Adrenal gland (tissue), 12 donors: ENCODE results near the gene SLC9A9. TPM values are rescaled to one million over a fixed set of nuclear protein-coding genes. Genes with fewer than 3 reads are reported as not detected.

Source experiments
- DNase-seq, 7 donors: peaks; one replicate each; pipeline ENCODE4 v3.0.0-alpha.2; 2019 to 2020
- H3K27ac ChIP-seq, 5 donors: fragments of 200-600 bp; sonication (generic) in 4 of 5; 1 replicate in 3 of 5; 2 replicates in 2 of 5; pipeline versions ENCODE4 v1.5.1 to v1.8.0; 2016 to 2020; ENCODE audit warnings: mild to moderate bottlenecking in 1 of 5
- H3K27me3 ChIP-seq: fragments of 200-600 bp; 2 replicates; pipeline ENCODE4 v1.8.0; 2021
- H3K36me3 ChIP-seq, 2 donors: fragments of 200-600 bp; replicated peaks in 1 of 2; 1 replicate in 1 of 2; 2 replicates in 1 of 2; pipeline versions ENCODE4 v1.5.1 to v1.8.0; 2018 to 2022
- H3K4me1 ChIP-seq, 2 donors: fragments of 200-600 bp; replicated peaks in 1 of 2; 1 replicate in 1 of 2; 2 replicates in 1 of 2; pipeline versions ENCODE4 v1.5.1 to v1.8.0; 2018 to 2021
- H3K4me3 ChIP-seq, 4 donors: fragments of 200-600 bp; sonication (generic) in 3 of 4; one replicate each; pipeline ENCODE4 v1.5.1; 2016 to 2018
- H3K9me3 ChIP-seq, 3 donors: fragments of 200-600 bp; sonication (generic) in 1 of 3; replicated peaks in 1 of 3; 1 replicate in 2 of 3; 2 replicates in 1 of 3; pipeline versions ENCODE4 v1.5.1 to v1.8.0; 2016 to 2021
- POLR2A ChIP-seq, 2 donors: fragments of 450-650 bp; IDR thresholded peaks; one replicate each; pipeline ENCODE4 v1.6.1; 2017; ENCODE audit warnings: antibody characterized with exemption in 2 of 2, mild to moderate bottlenecking in 2 of 2, moderate library complexity in 1 of 2
- WGBS, 4 donors: extraction: QIAGEN DNeasy Blood & Tissue Kit in 2 of 4; methylation state at CpG; one replicate each; pipeline versions ENCODE4 v1.1.5 to v1.1.7; 2013 to 2017; 5-methylcytosine and 5-hydroxymethylcytosine counted together
- intact Hi-C, 2 donors: fragments of 100-400 bp; cut with DNase I; formaldehyde crosslinking; loops; one replicate each; pipeline versions ENCODE4 v1.14.1 to v1.15.0; 2022 to 2023
- polyA plus RNA-seq, 3 donors: library from polyadenylated mRNA; stranded (reverse); fragments of 200-250 nt in 2 of 3; fragments of 350-450 nt in 1 of 3; fragmentation: Illumina TruSeq in 1 of 3; extraction: RNeasy Lipid Tissue Mini Kit (QIAGEN cat#74804) in 1 of 3; gene quantifications; one replicate each; pipeline ENCODE4 v1.2.3, GENCODE V29; 2013 to 2014
- total RNA-seq, 9 donors: library from RNA; depleted of rRNA in 4 of 9; stranded (reverse); fragments of >200 nt in 4 of 9; fragments of 120-200 nt in 1 of 9; fragmentation: NEBNext Ultra II Directional in 1 of 9; extraction: Animal tissue kit (Norgen Biotek cat#: 25700) in 1 of 9; gene quantifications; one replicate each; pipeline versions ENCODE4 v1.1.0 to v1.2.4, GENCODE V29; 2013 to 2023
- TF ChIP-seq, protein P1 (sequence below), 6 experiments: fragments of 450-650 bp in 4 of 6; fragments of 200-600 bp in 2 of 6; sonication (generic) in 1 of 6; IDR thresholded peaks; 1 replicate in 5 of 6; 2 replicates in 1 of 6; pipeline versions ENCODE4 v1.5.1 to v1.8.0; 2016 to 2021; ENCODE audit warnings: antibody characterized with exemption in 6 of 6, mild to moderate bottlenecking in 2 of 6, moderate library complexity in 1 of 6
- donor health status: healthy with polysubstance abuse.
- donor health status: Bipolar disorder and iron deficiency.
- donor health status: DM: yes; HTN: yes; CAD: no.
- donor health status: DM: no; HTN: no; CAD: no.
- donor health status: DM: no; HTN: no; CAD: no.
- donor health status: DM: yes; HTN: yes; CAD: no.

SLC9A9 gene
- total and polyA plus RNA-seq, 12 donors = 4.2 to 23.7 (median 13.5) TPM

DNA sequence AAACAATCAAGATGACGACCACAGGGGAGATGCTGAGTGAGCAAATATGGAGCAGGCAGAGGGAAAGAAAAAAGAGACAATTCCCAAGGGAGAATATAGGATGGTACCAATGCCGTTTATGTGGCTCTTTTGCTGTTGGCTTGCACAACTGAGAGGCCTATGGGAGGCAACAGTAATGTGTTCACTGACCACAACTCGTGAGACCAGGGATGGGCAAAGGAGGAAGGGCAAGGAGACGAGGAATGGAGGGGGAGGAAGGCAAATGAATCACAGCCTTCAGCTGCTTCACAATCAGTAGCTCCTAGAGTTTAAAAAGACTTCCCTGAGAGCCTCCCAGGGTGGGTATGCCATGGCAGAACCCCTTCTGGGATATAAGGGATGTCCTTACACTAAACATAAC is 131.5 kb downstream of the SLC9A9 start:
- WGBS, 4 donors = 70 to 92% (median 82%) methylated on average over 4 of the region's 4 CpGs
- intact Hi-C loops = no loop called here
- Histone ChIP-seq H3K4me1 (no peaks in the 10 kb centered on the region), H3K27me3 (no peaks in the 10 kb centered on the region), H3K9me3 (no peaks in the 10 kb centered on the region), H3K36me3 (no peaks in the 10 kb centered on the region), H3K27ac (no peak overlapping the region), H3K4me3 (no peak overlapping the region)
- DNase-seq = no peak
- TF ChIP-seq, protein P1, sequence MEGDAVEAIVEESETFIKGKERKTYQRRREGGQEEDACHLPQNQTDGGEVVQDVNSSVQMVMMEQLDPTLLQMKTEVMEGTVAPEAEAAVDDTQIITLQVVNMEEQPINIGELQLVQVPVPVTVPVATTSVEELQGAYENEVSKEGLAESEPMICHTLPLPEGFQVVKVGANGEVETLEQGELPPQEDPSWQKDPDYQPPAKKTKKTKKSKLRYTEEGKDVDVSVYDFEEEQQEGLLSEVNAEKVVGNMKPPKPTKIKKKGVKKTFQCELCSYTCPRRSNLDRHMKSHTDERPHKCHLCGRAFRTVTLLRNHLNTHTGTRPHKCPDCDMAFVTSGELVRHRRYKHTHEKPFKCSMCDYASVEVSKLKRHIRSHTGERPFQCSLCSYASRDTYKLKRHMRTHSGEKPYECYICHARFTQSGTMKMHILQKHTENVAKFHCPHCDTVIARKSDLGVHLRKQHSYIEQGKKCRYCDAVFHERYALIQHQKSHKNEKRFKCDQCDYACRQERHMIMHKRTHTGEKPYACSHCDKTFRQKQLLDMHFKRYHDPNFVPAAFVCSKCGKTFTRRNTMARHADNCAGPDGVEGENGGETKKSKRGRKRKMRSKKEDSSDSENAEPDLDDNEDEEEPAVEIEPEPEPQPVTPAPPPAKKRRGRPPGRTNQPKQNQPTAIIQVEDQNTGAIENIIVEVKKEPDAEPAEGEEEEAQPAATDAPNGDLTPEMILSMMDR (IDR thresholded peaks at IDR 0.05) = no peak
- no peak for TF ChIP-seq POLR2A (IDR thresholded peaks at IDR 0.05)

DNA sequence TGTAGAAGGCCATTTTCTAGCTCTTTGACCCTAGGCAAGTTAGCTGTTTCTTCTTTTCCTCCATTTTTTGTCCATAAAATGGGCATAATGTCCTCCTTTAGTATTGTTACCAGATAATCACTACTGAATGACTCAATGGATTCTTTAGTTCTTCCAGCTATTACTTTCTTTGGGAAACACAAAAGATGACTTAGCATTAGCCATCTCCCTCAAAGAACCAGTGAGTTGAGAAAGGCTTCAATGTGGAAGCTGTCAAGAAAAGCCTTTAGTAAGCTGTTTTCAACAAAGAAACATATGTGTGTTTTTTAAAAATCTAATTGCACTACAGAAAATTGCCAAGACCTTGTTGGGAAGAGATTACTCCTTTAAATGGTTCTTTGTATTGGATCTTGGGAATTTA is 135.7 kb downstream of the SLC9A9 start:
- Histone ChIP-seq H3K9me3 (no peaks in the 10 kb centered on the region), H3K27me3 (no peaks in the 10 kb centered on the region), H3K4me3 (no peak overlapping the region), H3K4me1 (no peaks in the 10 kb centered on the region), H3K36me3 (no peaks in the 10 kb centered on the region), H3K27ac (no peak overlapping the region)
- no peak for TF ChIP-seq POLR2A (IDR thresholded peaks at IDR 0.05)
- TF ChIP-seq, protein P1 (IDR thresholded peaks at IDR 0.05) = no peak
- DNase-seq = no peak
- intact Hi-C loops = no loop called here

DNA sequence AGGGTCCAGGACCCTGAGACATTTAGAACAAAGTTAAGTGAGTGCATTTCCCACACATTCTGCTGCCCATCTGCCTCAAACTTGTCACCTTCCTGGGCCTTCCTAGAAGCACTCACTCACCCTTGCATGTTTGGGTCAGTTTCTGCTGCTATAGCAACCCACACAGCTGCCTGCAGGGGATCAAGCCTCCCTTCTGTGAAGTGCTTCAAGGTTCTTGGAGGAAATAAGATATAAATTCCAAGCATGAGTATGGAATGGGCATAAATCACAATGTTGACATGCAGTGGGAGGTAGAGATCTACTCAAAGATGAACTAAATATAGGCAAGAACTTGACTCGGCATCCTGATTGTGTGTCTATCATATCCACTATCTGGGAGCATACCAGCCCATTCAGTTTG is 140.4 kb downstream of the SLC9A9 start:
- Histone ChIP-seq H3K4me1 (no peaks in the 10 kb centered on the region), H3K36me3 (no peaks in the 10 kb centered on the region), H3K27ac (no peak overlapping the region), H3K27me3 (no peaks in the 10 kb centered on the region), H3K9me3 (no peaks in the 10 kb centered on the region), H3K4me3 (no peak overlapping the region)
- WGBS, 4 donors = 17 to 42% (median 38%) methylated on average over 1 of the region's 1 CpG
- TF ChIP-seq, protein P1 (IDR thresholded peaks at IDR 0.05) = no peak
- no peak for TF ChIP-seq POLR2A (IDR thresholded peaks at IDR 0.05)
- no peak for DNase-seq
- intact Hi-C loops = no loop called here

DNA sequence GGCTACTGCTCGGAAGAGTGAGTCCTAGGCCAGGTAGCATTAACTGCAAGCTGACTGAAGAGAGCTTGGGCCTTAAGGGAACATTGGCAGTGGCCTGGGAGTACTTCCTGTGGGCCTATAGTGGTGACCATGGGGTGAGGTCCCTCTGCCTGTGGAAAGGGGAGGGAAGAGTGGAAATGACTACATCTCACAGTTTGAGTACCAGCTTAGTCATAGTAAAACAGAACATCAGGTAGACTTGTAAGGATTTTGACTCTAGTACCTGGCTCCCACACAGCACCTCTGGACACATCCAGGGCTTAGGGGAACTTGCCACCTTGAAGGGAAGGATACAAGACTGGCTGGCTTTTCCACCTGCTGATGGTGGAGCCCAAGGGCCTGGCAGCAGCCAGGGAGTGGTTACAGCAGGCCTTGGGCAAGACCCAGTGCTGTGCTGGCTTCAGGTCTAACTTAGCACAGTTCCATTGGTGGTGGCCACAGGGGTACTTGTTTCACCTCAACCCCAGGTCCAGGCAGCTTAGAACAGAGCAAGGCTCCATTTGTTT is 147.8 kb downstream of the SLC9A9 start:
- Histone ChIP-seq H3K36me3 (no peaks in the 10 kb centered on the region), H3K4me3 (no peak overlapping the region), H3K27ac (no peak overlapping the region), H3K9me3 (no peaks in the 10 kb centered on the region), H3K27me3 (no peaks in the 10 kb centered on the region), H3K4me1 (peaks cover 0 to 6% of the 10 kb centered on the region in 2 donors)
- 91 to 100% (median 97%) methylated on average over 1 of the region's 1 CpG for WGBS, 4 donors
- intact Hi-C loops = no loop called here
- no peak for TF ChIP-seq POLR2A (IDR thresholded peaks at IDR 0.05)
- TF ChIP-seq, protein P1 (IDR thresholded peaks at IDR 0.05) = no peak
- DNase-seq = no peak
